Measurements from ENCODE around the gene WDR37.

Gene WDR37

GRCh38 chr10:1101946-1102345, 45.8 kb downstream of the WDR37 start:
- TF ChIP-seq, protein P1, sequence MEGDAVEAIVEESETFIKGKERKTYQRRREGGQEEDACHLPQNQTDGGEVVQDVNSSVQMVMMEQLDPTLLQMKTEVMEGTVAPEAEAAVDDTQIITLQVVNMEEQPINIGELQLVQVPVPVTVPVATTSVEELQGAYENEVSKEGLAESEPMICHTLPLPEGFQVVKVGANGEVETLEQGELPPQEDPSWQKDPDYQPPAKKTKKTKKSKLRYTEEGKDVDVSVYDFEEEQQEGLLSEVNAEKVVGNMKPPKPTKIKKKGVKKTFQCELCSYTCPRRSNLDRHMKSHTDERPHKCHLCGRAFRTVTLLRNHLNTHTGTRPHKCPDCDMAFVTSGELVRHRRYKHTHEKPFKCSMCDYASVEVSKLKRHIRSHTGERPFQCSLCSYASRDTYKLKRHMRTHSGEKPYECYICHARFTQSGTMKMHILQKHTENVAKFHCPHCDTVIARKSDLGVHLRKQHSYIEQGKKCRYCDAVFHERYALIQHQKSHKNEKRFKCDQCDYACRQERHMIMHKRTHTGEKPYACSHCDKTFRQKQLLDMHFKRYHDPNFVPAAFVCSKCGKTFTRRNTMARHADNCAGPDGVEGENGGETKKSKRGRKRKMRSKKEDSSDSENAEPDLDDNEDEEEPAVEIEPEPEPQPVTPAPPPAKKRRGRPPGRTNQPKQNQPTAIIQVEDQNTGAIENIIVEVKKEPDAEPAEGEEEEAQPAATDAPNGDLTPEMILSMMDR (IDR thresholded peaks at IDR 0.05; ENCODE audit: low read depth, low read length): no peak
- no peak for DNase-seq (ENCODE audit: low read depth in 2 of 2)
- no peak overlapping the region for H3K4me3 ChIP-seq (replicated peaks in 1 of 2; ENCODE audit: low read depth in 2 of 2, low read length in 2 of 2)

GRCh38 chr10:1102416-1102815, 46.2 kb downstream of the WDR37 start:
- H3K4me3 ChIP-seq (replicated peaks in 1 of 2; ENCODE audit: low read depth in 2 of 2, low read length in 2 of 2): no peak overlapping the region
- DNase-seq (ENCODE audit: low read depth in 2 of 2): no peak
- TF ChIP-seq, protein P1 (IDR thresholded peaks at IDR 0.05; ENCODE audit: low read depth, low read length): no peak

GRCh38 chr10:1102831-1103230, 46.6 kb downstream of the WDR37 start:
- DNase-seq (ENCODE audit: low read depth in 2 of 2): peak in 1 of 2 donors; percentile 35
- TF ChIP-seq, protein P1 (IDR thresholded peaks at IDR 0.05; ENCODE audit: low read depth, low read length): no peak
- no peak overlapping the region for H3K4me3 ChIP-seq (replicated peaks in 1 of 2; ENCODE audit: low read depth in 2 of 2, low read length in 2 of 2)

GRCh38 chr10:1103551-1103950, 47.4 kb downstream of the WDR37 start:
- H3K4me3 ChIP-seq (replicated peaks in 1 of 2; ENCODE audit: low read depth in 2 of 2, low read length in 2 of 2): no peak overlapping the region
- TF ChIP-seq, protein P1 (IDR thresholded peaks at IDR 0.05; ENCODE audit: low read depth, low read length): no peak
- no peak for DNase-seq (ENCODE audit: low read depth in 2 of 2)

DNA sequence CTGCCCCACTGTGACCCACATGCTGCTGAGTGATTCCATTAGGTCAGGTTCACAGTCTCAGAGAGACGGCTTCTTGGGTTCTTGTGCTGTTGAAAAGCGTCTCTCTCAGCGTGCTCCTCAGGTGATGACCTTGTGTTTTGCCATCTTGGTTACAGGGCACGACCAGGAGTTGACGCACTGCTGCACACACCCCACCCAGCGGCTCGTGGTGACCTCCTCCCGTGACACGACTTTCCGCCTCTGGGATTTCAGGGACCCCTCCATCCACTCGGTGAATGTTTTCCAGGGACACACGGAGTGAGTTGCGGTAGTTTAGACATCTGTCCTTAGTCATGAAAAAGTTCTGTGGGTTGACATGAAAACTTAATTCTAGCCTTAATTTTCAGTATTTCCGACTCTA, 48.8 kb downstream of the WDR37 start:
- TF ChIP-seq, protein P1 (IDR thresholded peaks at IDR 0.05; ENCODE audit: low read depth, low read length): no peak
- no peak for DNase-seq (ENCODE audit: low read depth in 2 of 2)
- no peak overlapping the region for H3K4me3 ChIP-seq (replicated peaks in 1 of 2; ENCODE audit: low read depth in 2 of 2, low read length in 2 of 2)

GRCh38 chr10:1107004-1107403, 50.8 kb downstream of the WDR37 start:
- DNase-seq (ENCODE audit: low read depth in 2 of 2): no peak
- no peak overlapping the region for H3K4me3 ChIP-seq (replicated peaks in 1 of 2; ENCODE audit: low read depth in 2 of 2, low read length in 2 of 2)
- TF ChIP-seq, protein P1 (IDR thresholded peaks at IDR 0.05; ENCODE audit: low read depth, low read length): no peak

GRCh38 chr10:1107679-1108078, 51.5 kb downstream of the WDR37 start:
- TF ChIP-seq, protein P1 (IDR thresholded peaks at IDR 0.05; ENCODE audit: low read depth, low read length): no peak
- H3K4me3 ChIP-seq (replicated peaks in 1 of 2; ENCODE audit: low read depth in 2 of 2, low read length in 2 of 2): no peak overlapping the region
- DNase-seq (ENCODE audit: low read depth in 2 of 2): no peak
